Cardiac muscle cell (in vitro differentiated cells and primary cell): ENCODE data around the gene PARP12. TPM values are rescaled to one million over a fixed set of nuclear protein-coding genes. Genes with fewer than 3 reads are reported as not detected.

Experiments
- DNase-seq, 2 donors: peaks; one replicate each; pipeline versions ENCODE4 v3.0.0 to v3.0.0-alpha.2; 2010 to 2017; ENCODE audit warnings: low read depth in 1 of 2, low spot score in 1 of 2
- H3K27ac ChIP-seq: fragments of 200-600 bp; sonication (generic); 2 replicates; pipeline ENCODE4 v1.5.1; 2016
- H3K27me3 ChIP-seq: fragments of 200-600 bp; sonication (generic); 2 replicates; pipeline ENCODE4 v1.6.0; 2016; ENCODE audit warnings: control low read depth
- H3K36me3 ChIP-seq: fragments of 200-600 bp; sonication (generic); 2 replicates; pipeline ENCODE4 v1.5.1; 2016; ENCODE audit warnings: control low read depth
- H3K4me1 ChIP-seq: fragments of 200-600 bp; sonication (generic); 2 replicates; pipeline ENCODE4 v1.8.1; 2017; ENCODE audit warnings: low read depth, mild to moderate bottlenecking, mixed run types
- H3K4me3 ChIP-seq: fragments of 200-600 bp; sonication (generic); 2 replicates; pipeline ENCODE4 v1.5.1; 2016; ENCODE audit warnings: mild to moderate bottlenecking
- H3K9me3 ChIP-seq: fragments of 200-600 bp; sonication (generic); 2 replicates; pipeline ENCODE4 v1.5.1; 2017; ENCODE audit warnings: low read depth, mild to moderate bottlenecking, control low read depth
- polyA plus RNA-seq: library from polyadenylated mRNA; unstranded; fragments of >200 nt; fragmentation: Nextera tagmentation; extraction: Ambion mirVana; gene quantifications from 2 replicates; pipeline ENCODE4 v1.2.1, GENCODE V29; 2016
- total RNA-seq: library from RNA; depleted of rRNA; stranded (reverse); fragments of >200 nt; gene quantifications from 2 replicates; pipeline ENCODE4 v1.2.3, GENCODE V29; 2016
- TF ChIP-seq, protein P1 (sequence below): IDR thresholded peaks from 2 replicates; pipeline ENCODE4 v1.5.1; 2012; ENCODE audit warnings: low read depth, mild to moderate bottlenecking, low read length

Gene PARP12
- total and polyA plus RNA-seq, 2 experiments from 2014 or later, result 0.45 to 2.2 TPM

DNA sequence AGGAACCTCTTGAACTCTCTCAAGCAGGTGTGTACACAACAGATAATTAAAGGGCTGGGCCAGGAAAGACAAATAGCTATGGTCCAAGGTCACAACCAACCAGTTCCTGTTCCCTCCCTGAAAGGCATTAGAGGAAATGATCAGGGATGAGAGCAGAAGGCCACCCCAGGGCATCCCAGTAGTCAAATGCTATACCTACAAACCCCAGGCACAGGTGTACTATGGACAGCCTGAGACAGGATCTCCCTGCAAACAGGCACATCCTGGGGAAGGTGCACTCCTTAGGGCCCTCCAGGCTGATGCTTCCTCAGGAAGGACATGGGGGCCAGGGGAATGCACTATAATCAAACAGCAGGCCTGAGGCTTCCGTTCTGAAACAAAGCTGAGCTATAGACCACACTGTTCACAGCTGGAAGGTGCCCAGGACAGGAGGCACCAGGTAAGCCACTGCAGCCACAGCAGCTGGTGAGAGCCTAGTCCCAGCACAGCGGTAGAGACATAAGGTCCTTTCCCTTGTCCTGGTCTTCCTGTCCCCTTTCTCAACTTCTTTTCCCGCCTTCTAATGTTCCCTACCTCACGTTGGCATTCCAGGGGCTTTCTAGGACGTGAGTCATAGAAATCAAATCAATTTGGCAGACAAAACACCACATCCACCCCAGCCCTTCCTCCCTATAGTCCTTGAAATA lies 13.3 kb downstream of the PARP12 start:
- Histone ChIP-seq H3K27ac (no peak overlapping the region), H3K36me3 (no peaks in the 10 kb centered on the region), H3K27me3 (no peaks in the 10 kb centered on the region), H3K4me1 (peaks cover 23% of the 10 kb centered on the region), H3K4me3 (no peak overlapping the region), H3K9me3 (no peaks in the 10 kb centered on the region)
- DNase-seq, result peak in 1 of 2 donors; percentile 22
- TF ChIP-seq, protein P1, sequence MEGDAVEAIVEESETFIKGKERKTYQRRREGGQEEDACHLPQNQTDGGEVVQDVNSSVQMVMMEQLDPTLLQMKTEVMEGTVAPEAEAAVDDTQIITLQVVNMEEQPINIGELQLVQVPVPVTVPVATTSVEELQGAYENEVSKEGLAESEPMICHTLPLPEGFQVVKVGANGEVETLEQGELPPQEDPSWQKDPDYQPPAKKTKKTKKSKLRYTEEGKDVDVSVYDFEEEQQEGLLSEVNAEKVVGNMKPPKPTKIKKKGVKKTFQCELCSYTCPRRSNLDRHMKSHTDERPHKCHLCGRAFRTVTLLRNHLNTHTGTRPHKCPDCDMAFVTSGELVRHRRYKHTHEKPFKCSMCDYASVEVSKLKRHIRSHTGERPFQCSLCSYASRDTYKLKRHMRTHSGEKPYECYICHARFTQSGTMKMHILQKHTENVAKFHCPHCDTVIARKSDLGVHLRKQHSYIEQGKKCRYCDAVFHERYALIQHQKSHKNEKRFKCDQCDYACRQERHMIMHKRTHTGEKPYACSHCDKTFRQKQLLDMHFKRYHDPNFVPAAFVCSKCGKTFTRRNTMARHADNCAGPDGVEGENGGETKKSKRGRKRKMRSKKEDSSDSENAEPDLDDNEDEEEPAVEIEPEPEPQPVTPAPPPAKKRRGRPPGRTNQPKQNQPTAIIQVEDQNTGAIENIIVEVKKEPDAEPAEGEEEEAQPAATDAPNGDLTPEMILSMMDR, result no peak

DNA sequence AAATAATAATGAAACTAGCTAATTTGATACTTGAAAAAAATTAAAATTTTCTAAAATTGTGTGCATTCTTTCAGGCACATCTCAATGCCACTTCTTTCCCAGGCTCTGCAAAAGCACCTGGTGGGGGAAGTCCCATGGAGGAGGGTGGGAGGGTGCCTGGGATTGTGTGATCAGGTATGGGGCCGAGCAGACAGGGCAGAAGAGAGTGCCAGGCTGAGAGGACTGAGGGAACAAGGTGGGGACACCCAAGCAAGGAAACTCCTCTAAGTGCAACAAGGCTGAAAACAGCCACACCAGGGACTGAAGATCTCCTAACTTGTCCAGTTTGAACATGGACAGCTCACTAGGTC lies 13.8 kb downstream of the PARP12 start:
- peaks cover 23% of the 10 kb centered on the region for H3K4me1 ChIP-seq
- H3K27ac ChIP-seq, result no peak overlapping the region
- H3K9me3 ChIP-seq, result no peaks in the 10 kb centered on the region
- no peaks in the 10 kb centered on the region for H3K36me3 ChIP-seq
- H3K4me3 ChIP-seq, result no peak overlapping the region
- no peaks in the 10 kb centered on the region for H3K27me3 ChIP-seq
- TF ChIP-seq, protein P1, result no peak
- no peak for DNase-seq

- H3K9me3 ChIP-seq, result no peaks in the 10 kb centered on the region
- H3K4me1 ChIP-seq, result peaks cover 23% of the 10 kb centered on the region
- no peak overlapping the region for H3K27ac ChIP-seq
- H3K27me3 ChIP-seq, result no peaks in the 10 kb centered on the region
- H3K36me3 ChIP-seq, result no peaks in the 10 kb centered on the region
- DNase-seq, result peak in 1 of 2 donors; percentile 59
- TF ChIP-seq, protein P1, result no peak
- no peak overlapping the region for H3K4me3 ChIP-seq
These were observed 14.6 kb downstream of the PARP12 start for GRCh38 chr7:140048138-140048537.

GRCh38 chr7:140047197-140047596 lies 15.6 kb downstream of the PARP12 start:
- Histone ChIP-seq H3K4me1 (peaks cover 23% of the 10 kb centered on the region), H3K27me3 (no peaks in the 10 kb centered on the region), H3K27ac (no peak overlapping the region), H3K9me3 (no peaks in the 10 kb centered on the region), H3K4me3 (no peak overlapping the region), H3K36me3 (no peaks in the 10 kb centered on the region)
- TF ChIP-seq, protein P1, result no peak
- DNase-seq, result no peak

DNA sequence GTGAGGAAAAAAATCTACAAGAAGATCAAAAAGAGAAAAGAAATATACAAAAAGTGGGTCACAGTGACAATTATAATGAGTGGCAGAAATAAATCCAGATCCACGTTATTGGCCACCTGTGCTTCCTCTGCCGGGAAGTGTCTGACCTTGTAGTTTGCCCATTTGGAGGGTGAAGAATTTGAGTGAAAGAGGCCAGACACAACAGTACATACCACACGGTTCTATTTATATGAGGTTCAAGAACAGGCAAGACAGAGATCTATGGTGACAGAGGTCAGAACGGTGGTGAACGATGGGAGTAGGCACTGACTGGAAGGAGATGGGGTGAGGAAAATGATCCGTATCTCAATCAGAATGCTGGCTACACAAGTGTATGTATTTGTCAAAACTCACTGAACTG lies 17.1 kb downstream of the PARP12 start:
- Histone ChIP-seq H3K27me3 (no peaks in the 10 kb centered on the region), H3K27ac (peak overlapping the region; percentile 62), H3K9me3 (no peaks in the 10 kb centered on the region), H3K36me3 (no peaks in the 10 kb centered on the region), H3K4me3 (no peak overlapping the region), H3K4me1 (peaks cover 23% of the 10 kb centered on the region)
- TF ChIP-seq, protein P1, result no peak
- peak in 1 of 2 donors; percentile 57 for DNase-seq
